A673 (cell line): Measurements from ENCODE around the gene DNAH10.

Experiments used
- CTCF ChIP-seq: fragments of 300-800, 200-600 bp; sonication (generic); conservative IDR thresholded peaks from 2 replicates; pipeline ENCODE4 v1.5.1; 2017; ENCODE audit warnings: low read depth, mild to moderate bottlenecking, antibody characterized with exemption, low read length, moderate library complexity, mixed read lengths
- EZH2 ChIP-seq: fragments of 200-600 bp; sonication (generic); IDR thresholded peaks from 2 replicates; pipeline ENCODE4 v1.6.1; 2017; ENCODE audit warnings: borderline replicate concordance, low read depth, mild to moderate bottlenecking, mixed read lengths, antibody characterized with exemption, low read length; ENCODE audit not compliant: poor library complexity, severe bottlenecking

- TF ChIP-seq CTCF (no peak), EZH2 (no peak)
Observed at GRCh38 chr12:123829561-123829960, 67.5 kb downstream of the DNAH10 start.
